ENCODE measurements around the gene ERICH6.
"Not testable (repeated sequence)": the region's sequence is repeated elsewhere in the genome, so short reads cannot be mapped to it uniquely, and the experiment has no call there.

Gene ERICH6

DNA sequence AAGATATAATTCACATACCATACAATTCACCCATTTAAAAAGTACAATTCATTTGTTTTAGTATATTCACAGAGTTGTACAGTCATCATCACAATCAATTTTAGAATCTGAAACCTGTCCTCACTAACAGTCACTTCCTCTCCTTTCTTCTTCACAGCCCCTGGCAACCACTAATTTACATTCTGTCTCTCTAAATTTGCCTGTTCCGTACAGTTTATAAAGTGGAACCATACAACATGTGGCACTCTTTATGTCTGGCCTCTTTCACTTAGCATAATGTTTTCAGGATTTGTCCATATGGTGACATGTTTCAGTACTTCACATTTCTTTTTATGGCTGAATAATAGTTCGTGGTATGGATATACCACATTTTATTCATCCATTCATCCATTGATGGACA lies 22.7 kb downstream of the ERICH6 start:
- FAIRE-seq, result no peak

DNA sequence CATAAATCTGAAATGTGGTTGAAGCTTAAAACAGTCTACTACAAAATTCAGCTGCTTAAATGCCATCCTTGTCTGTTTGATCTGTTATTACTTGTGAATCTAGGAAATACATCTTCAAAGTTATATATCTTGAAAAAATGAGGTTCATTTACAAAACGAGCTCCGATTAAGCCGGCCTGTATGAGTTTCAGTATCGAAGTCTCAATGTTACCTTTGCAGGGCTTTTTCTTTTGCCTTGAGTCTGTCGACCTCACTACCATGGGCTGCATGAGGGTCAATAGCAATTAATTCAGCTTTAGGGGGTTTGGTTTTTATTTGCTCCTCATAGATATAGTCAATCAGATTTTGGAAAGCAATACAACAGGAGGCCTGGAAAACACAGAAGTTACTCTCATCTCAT lies 23.2 kb downstream of the ERICH6 start:
- no peak for FAIRE-seq

DNA sequence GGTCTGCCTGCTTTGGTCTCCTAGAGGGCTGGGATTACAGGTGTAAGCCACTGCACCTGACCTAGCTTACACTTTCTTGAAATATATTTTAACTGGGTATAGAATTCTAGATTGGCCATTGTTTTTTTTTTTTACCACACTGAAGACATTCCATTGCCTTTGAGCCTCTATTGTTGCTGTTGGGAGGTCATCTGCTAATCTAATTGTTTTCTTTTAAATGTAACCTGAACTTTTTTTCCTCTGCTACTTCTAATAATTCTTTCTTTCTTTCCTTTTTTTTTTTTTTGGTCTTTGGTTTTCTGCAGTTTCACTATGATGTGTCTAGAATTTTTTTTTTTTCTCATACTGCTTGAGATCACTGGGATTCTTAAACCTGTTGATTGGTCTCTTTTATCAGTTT lies 28.1 kb downstream of the ERICH6 start:
- peak; percentile 11 for FAIRE-seq

DNA sequence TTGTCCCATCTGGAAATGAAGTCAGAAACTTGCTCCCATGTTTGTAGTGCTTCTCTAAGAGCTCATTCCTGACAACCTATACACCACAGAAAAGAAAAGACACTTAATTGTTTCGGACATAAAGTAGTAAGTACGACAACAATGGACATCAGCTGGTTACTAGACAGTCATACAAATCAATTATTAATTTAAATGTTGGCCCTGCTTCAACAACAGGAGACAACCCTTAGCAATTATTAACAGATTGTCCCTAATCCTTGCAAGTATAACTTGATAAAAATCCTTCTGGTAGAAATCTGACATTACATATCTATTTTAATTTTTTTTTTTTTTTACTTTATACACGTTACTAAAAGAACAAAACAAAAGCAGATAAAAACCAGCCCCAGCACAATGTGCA lies 29.8 kb downstream of the ERICH6 start:
- no peak for FAIRE-seq

DNA sequence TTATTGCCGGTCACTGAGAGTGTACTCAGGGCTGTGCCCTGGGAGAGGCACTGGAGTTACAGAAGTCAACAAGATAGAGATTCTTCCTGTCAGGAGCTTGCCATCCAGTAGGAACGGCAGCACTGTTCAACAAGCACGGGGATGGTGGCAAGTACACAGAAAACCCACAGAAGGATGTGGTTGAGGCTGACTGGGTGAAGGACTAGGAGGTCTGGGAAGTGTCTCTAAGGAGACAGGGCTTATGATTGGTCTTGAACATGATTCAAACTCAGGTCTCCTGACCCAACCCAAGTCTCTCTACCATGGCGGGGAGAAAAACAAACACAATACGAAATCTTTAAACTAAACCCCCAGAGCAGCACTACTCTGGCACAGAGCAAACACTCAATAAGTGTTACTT lies 37.6 kb downstream of the ERICH6 start:
- FAIRE-seq, result no peak

DNA sequence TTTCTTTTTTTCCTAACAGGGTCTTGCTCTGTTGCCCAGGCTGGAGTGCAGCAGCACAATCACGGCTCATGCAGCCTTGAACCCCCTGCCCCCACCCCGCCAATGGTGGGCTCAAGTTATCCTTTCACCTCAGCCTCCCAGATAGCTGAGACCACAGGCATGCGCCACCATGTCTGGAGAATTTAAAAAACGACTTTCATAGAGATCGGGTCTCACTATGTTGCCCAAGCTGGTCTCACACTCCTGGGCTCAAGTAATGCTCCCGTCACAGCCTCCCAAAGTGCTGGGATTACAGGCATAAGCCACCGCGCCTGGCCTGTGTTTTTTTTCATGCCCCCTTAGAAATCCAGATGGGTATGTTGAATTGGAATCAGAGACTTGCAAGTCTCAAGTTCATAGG lies 40.3 kb downstream of the ERICH6 start:
- FAIRE-seq, result no peak

DNA sequence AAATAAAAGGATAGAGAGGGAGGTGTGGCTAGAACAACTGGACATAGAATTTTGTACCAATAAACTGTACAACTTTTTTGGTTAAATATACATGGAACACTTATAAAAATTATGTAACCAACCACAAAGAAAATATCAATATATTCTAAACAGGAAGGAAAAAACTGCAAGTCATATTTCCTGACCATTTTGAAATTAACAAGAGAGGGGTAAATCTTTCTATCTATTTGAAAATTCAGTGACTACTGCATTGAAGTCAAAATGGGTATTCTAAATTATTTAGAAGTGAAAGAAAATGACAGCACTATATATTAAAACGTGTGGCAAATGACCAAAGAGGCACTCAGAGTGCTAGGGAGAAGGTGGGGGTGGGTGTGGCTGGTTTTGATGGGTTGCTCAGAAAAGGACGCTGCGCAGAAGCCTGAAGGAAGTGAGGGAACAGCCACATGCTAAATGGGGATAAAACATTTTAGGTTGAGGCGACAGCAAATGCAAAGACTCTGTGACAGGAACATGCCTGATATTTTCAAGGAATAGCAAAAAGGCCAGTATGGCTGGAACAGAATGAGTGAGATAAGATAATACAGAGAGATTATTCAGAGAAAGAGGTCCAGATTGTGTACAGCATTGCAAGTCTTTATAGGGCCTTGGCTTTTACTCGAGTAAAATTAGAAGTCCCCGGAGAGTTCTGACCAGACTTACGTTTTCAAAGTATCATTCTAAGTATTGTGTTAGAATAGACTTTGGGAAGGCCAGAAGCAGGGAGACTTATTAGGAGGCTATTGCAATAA lies 41.1 kb downstream of the ERICH6 start:
- FAIRE-seq, result no peak

DNA sequence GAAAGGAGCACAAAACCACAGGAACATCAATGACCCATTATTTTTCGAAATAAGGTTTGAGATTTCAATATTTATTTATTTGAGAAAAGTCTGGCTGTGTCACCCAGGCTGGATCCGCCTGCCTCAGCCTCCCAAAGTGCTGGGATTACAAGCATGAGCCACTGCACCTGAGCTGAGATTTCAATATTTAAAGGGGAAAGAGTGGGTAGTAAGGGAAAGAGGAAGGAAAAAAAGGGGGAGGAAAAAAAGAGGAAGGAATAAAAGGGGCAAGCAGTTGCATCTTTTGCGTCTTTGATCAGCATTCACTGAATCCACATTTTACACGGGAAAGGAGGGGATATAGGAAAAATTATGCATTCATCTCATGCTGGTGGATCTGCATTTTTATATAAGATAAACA lies 47.4 kb downstream of the ERICH6 start:
- no peak for FAIRE-seq

DNA sequence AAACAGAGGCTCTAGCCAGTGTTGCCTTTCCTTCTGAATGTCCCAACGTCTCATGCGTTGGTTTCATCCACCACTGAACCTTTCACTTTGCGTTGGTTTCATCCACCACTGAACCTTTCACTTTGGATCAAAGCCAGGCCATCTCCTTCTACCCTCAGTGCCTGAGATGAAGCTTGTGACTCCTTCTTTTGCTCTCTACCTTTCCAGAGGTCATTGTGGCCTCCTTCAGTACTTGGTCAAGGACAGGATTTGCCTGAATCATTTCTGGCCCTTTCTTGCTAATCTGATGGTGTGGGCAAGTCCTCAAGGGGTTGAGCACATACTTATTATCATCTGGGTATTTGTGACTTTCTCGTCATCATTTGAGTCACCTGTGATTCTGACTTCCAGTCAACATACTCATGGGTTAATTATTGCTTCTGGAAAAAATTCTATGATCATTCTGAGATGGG lies 50.6 kb downstream of the ERICH6 start:
- FAIRE-seq, result no peak

DNA sequence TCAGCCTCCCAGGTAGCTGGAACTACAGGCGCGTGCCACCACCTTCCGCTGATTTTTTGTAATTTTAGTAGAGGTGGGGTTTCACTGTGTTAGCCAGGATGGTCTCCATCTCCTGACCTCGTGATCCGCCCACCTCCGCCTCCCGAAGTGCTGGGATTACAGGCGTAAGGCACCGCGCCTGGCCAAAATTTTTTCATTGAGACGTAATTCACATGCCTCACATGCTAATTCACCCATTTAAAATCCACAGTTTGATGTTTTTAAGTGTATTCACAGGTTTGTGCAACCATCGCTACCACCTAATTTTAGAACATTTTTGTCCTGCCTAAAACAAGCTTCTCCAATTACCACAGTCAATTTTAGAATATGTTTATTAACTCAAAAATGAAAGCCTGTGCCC lies 63.5 kb downstream of the ERICH6 start:
- no peak for FAIRE-seq

DNA sequence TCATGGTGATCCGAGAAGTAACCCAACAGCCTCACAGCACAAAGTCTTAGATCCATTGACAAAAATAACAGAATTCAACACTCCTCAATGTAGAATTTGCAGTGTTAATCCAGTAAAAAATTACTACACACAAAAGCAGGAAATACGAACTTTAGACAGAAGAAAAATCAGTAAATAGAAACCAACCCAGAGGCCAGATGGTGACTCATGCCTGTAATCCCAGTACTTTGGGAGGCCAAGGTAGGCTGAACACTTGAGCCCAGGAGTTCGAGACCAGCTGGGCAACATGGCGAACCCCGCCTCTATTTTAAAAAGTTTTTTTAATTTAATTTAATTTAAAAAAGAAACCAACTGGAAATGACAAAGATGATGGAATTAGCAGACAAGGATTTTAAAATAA lies 64.5 kb downstream of the ERICH6 start:
- no peak for FAIRE-seq

DNA sequence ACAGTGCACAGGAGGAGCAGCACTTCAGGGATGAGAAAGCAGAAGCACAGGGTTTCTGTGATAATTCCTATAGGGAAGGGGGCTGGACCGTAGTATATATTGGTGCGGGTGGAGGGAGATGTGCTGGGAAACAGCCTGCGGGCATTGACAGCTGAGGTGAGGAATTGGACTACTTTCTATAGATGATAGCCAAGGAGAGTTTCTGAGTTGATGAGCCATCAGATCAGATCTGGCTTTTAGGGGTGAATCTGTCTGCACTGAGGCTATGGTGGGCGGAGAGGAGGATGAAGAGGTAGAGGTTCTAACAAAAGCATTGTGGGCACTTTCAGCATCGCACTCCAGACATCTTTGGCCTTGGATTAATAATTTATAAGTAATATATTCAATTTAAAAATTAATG lies 67.5 kb downstream of the ERICH6 start:
- no peak for FAIRE-seq

DNA sequence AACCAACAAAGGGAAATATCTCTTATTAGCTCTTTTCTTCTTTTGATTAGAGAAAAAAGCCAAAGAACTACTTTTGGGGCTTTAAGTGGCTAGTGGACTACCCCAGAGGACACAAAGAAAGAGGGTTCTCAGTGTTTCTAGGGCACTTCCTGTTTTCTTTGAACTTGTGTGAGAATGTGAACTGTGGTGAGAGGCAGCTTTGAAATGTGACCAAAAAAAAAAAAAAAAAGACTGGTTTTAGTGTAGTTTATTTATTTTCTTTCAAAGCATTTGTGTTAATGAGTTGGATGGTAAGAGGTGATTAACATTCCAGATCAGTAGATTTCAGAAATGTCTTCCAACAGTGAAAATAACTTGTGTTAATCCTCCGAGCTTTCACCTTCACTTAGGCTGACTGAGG lies 68.2 kb downstream of the ERICH6 start:
- no peak for FAIRE-seq

DNA sequence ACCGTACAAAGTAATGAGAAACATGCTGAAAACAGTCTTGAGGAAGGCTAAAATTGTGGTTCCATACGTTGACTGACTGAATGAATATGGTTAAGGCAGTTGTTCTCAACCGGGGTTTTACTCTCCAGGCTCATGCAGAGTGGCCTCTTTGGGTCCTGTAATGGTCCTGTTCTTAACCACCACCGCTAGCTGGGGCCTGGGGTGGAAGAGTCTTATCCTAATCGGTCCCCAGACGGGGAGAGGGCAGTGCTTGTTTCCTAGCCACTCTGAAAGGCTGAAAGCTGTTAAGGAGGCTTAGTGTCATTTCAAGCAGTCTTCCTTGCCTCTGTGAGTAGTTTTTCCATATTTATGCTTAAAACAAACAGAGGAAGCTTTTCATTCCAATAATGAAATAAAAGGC lies 68.6 kb downstream of the ERICH6 start:
- FAIRE-seq, result no peak

DNA sequence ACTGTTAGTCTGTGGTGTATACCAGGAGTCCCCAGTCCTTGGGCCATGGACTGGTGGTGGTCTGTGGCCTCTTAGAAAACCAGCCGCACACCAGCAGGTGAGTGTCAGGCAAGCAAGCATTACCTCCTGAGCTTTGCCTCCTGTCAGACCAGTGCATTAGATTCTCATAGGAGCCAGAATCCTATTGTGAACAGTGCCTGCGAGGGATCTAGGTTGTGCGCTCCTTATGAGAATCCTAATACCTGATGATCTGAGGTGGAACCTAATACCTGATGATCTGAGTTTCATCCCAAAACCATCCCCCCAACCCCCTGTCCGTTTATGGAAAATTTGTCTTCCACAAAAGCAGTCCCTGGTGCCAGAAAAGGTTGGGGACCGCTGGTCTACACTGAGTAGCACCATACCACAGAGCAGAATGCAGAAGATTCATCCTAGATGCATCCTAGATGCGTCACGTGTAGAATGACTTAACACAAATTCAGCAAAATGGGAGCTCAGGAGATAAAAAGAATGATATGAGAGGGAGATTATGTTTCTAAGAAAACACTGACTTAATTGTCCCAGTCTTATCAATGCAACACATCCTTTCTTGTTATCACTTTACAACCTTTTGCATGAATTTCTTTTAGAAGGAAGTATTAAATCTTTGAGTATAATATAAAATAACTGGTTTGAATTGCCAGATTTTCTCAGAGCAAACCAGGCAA lies 72.1 kb downstream of the ERICH6 start:
- FAIRE-seq, result no peak

DNA sequence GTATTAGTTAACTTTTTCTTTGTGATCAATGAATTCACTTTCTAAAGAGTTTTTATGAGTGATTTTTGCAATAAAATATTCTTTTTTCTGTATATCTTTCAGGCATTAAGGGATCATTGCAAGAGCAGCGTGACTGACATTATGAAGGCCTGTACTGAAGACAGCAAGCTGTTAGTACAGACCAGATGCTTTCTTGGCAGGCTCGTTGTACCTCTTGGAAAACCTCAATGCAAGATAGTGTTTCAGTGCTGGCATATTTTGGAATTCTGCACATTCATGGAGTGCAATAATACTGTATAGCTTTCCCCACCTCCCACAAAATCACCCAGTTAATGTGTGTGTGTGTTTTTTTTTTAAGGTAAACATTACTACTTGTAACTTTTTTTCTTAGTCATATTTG lies 76.2 kb downstream of the ERICH6 start:
- FAIRE-seq, result no peak

DNA sequence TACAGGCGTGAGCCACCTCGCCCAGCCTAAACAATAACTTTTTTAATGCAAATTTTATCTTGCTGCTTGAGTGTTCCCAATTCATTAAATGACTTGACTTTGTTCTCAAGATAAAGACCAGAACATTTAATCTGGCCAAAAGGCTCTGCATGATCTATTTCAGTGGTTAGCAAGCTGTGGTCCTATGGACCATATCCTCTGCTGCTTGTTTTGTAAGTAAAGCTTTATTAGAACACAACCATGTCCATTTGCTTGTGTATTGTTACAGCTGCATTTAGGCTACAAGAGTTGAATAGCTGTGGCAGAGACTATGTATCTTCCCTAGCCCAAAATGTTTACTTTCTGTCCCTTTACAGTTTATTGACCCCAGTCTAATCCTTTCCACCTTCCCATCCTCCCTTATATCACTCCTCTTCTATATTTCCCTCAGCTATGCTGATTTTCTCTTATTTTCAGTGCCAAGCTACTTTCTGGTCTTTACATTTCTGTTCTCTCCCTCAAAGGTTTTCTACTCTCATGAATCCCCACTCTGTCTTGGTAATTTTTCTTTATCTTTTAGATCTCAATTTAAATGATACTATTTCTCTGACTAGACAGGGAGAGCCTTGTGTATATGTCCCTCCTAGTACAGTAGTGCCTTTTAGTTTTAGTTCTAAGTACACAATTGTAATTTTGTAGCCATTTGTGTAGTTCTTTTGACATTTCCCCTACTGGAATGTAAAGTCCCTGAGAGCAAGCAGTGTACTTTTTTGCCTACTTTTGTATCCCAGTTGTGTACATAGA lies 77.4 kb downstream of the ERICH6 start:
- FAIRE-seq, result no peak

DNA sequence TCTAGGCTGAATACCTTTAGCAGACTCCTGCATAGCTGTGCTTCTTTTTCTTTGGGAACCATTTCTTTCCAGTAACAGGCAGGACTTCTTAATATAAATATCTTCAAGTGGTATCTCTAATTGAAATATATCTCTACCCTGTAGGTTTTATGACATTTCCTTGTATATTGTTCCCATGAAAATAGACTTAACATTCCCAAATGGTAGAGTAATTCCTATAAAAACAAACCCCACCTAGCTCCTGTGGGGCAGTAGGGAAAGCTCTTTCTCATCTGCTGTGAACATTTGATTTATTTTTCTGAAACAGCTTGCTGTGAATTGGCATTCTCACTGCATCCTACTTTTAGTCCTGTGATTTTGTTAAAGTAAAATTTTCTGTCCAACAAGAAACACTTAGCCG lies 79.8 kb downstream of the ERICH6 start:
- FAIRE-seq, result no peak

DNA sequence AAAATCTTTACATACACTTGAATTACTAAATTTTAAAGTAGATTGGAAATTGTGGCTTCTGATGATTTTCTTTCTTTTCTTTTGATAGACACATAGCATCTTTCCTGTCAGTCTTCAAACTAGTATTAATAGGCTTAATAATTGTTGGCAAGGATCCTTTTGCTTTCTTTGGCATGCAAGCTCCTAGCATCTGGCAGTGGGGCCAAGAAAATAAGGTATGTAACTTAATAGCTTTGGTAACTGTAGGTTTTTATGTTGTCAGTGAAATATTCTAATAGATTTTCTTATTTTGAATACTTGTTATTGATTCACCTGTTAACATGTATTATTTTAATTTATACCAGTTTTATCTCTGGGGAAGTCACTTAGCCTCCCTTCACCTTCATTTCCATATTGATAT lies 80.8 kb downstream of the ERICH6 start:
- FAIRE-seq, result not testable (repeated sequence)

DNA sequence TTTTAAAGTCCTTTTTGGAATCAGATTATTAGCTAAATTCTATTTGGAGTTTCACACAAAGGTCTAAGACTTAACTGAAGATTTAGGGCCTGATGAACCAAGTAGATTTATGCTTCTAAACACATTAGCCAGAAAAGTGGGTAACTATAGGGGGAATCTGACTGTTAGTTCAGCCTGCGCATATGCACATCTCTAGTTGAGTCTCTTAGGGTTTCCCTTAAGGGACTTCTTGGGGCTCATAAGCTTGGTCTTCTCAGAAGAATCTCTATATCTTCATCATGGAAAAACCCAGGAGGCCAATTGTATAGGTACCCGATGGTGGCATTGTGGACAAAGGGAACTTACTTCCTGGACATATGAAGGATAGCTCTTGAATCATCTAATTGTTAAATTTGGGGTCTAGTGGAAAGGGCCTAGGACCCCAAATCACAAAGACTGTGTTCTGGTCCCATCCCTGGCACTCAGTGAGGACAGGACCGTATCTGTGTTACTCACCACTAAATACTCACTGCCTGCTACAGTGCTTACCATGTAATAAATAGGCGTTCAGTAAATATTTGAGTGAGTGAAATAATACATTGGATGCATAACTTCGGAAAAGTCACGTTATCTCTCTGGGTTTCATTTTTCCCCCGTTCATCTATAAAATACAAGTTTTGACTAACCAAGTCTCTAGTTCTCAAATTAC lies 83.6 kb downstream of the ERICH6 start:
- FAIRE-seq, result no peak

DNA sequence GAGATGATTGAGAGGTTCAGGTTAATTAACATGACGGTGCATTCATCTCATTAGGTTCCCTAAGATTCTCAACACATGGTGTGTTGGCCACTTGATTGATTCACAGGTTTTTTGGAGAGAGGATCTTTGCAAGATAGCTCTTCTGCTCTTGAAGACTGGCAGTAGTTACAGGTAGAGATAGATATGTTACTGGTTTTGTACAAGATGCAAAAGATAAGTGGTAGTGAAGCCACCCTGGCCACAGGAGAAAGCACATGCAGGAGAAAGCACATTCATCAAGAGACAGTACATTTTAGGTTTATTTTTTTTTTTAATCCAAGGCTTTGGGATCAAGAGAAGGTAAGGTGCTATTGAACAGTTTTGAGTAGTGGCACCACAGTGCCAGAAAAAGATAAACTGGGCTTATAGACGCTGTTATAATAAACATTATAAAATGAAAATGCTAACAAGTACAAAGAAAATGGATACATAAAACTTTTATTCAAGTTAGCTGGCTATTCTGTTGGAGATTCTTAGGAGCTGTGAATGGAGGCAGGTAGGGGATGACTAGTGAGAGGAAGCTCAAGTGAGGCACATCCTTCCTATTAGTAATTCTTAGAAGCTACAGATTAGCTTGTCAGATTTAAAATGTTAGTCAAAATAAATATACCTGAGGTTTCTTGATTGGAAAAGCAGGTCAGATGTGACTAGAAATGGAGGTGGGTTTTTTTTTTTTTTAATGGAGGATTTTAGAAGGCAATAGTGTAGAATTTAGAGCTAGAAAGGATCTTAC lies 89.8 kb downstream of the ERICH6 start:
- no peak for FAIRE-seq

DNA sequence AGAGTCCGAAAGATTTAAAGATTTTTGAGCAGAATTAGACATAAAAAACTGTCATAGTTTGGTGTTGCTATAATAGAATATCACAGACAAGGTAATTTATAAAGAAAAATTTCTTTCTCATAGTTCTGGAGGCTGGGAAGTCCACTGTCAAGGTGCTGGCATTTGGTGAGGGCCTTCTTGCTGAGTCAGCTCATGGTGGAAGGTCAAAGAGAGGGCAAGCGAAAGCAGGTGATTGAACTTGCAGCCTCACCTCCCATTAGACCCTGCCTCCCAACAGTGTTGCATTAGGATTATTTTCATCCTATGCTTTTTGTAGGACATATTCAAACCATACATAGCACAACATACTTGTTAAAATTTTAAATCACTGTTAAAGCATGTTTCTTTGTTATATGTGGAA lies 90.7 kb downstream of the ERICH6 start:
- FAIRE-seq, result no peak
